PC-9 (cell line): ENCODE measurements around the gene SRSF12. TPM values are rescaled to one million over a fixed set of nuclear protein-coding genes. Genes with fewer than 3 reads are reported as not detected.

ENCODE experiments used
- BruUV-seq: library from RNA; stranded (reverse); fragments of 400-500 nt; replicated peaks from 2 replicates; lab custom pipeline; 2021; lab: Mats Ljungman, UMichigan
- CTCF ChIA-PET: fragments of 300-600 bp; sonication (Branson Sonifier 250); formaldehyde crosslinking; loops from one replicate; lab custom pipeline; 2022; ENCODE audit warnings: antibody characterized with exemption; lab: Charles Lee
- POLR2A ChIA-PET: fragments of 300-600 bp; sonication (Branson Sonifier 250); formaldehyde crosslinking; loops from one replicate; lab custom pipeline; 2022; ENCODE audit warnings: antibody characterized with exemption; ENCODE audit not compliant: unreplicated experiment; lab: Charles Lee
- DNase-seq, 2 experiments: peaks; one replicate each; pipeline versions ENCODE4 v3.0.0 to v3.0.0-alpha.2; 2015 to 2022; ENCODE audit warnings: mixed read lengths in 1 of 2
- H2AFZ ChIP-seq: fragments of 200-600 bp; sonication (generic); 2 replicates; pipeline ENCODE4 v1.8.1; 2017; ENCODE audit warnings: antibody characterized with exemption
- H3F3A ChIP-seq: fragments of 200-600 bp; sonication (generic); 2 replicates; pipeline ENCODE4 v1.8.1; 2017; ENCODE audit warnings: antibody characterized with exemption, mild to moderate bottlenecking, low read depth; ENCODE audit not compliant: insufficient read depth
- H3K27ac ChIP-seq: fragments of 200-600 bp; sonication (generic); 2 replicates; pipeline ENCODE4 v1.6.1; 2016; ENCODE audit warnings: mixed run types
- H3K27me3 ChIP-seq: fragments of 200-600 bp; sonication (generic); 2 replicates; pipeline ENCODE4 v1.6.1; 2016; ENCODE audit warnings: low read depth, mixed run types; ENCODE audit not compliant: insufficient read depth
- H3K36me3 ChIP-seq: fragments of 200-600 bp; sonication (generic); 2 replicates; pipeline ENCODE4 v1.6.1; 2016; ENCODE audit warnings: low read depth, mixed run types
- H3K4me1 ChIP-seq: fragments of 200-600 bp; sonication (generic); replicated peaks from 2 replicates; pipeline ENCODE4 v1.6.1; 2016; ENCODE audit warnings: mixed run types; ENCODE audit not compliant: insufficient read depth
- H3K4me2 ChIP-seq: fragments of 200-600 bp; sonication (generic); 2 replicates; pipeline ENCODE4 v1.6.1; 2017; ENCODE audit warnings: mixed run types
- H3K4me3 ChIP-seq: fragments of 200-600 bp; sonication (generic); 2 replicates; pipeline ENCODE4 v1.6.1; 2016; ENCODE audit warnings: mixed run types
- H3K79me2 ChIP-seq: fragments of 200-600 bp; sonication (generic); 2 replicates; pipeline ENCODE4 v1.6.1; 2017; ENCODE audit warnings: low read depth, mixed run types
- H3K9me2 ChIP-seq: fragments of 200-600 bp; sonication (generic); 2 replicates; pipeline ENCODE4 v1.8.1; 2017; ENCODE audit warnings: mild to moderate bottlenecking; ENCODE audit not compliant: insufficient read depth
- H3K9me3 ChIP-seq: fragments of 200-600 bp; sonication (generic); 2 replicates; pipeline ENCODE4 v1.8.1; 2016; ENCODE audit warnings: low read depth; ENCODE audit not compliant: insufficient read depth
- H4K20me1 ChIP-seq: fragments of 200-600 bp; sonication (generic); 2 replicates; pipeline ENCODE4 v1.8.1; 2017; ENCODE audit not compliant: insufficient read depth
- CTCF ChIP-seq: fragments of 200-600 bp; sonication (generic); conservative IDR thresholded peaks from 2 replicates; pipeline ENCODE4 v1.6.1; 2017; ENCODE audit warnings: mixed run types, antibody characterized with exemption, mild to moderate bottlenecking, moderate library complexity
- EZH2 ChIP-seq: fragments of 200-600 bp; sonication (generic); IDR thresholded peaks from 2 replicates; pipeline ENCODE4 v1.8.0; 2017; ENCODE audit warnings: antibody characterized with exemption, low read depth
- intact Hi-C: fragments of 100-400 bp; cut with micrococcal nuclease; formaldehyde crosslinking; loops from one replicate; pipeline ENCODE4 v1.10.0; 2022; ENCODE audit not compliant: unreplicated experiment
- total RNA-seq: library from RNA; stranded (reverse); gene quantifications from 2 replicates; pipeline ENCODE4 v1.2.3, GENCODE V29; 2021

SRSF12 gene
- total RNA-seq, 1 experiment from 2014 or later = not detected

- no peaks in the 10 kb centered on the region for H3K27me3 ChIP-seq
- peak overlapping the region; percentile 94 for H3K4me2 ChIP-seq
- TF ChIP-seq CTCF (no peak), EZH2 (no peak)
- H3K27ac ChIP-seq = peak overlapping the region; percentile 85; the same call in 1 of the 2 replicates
- no peaks in the 10 kb centered on the region for H3K9me3 ChIP-seq
- H3K4me3 ChIP-seq = peak overlapping the region; percentile 80
- no TSS peak for BruUV-seq
- peak overlapping the region; percentile 93 for H2AFZ ChIP-seq
- H3F3A ChIP-seq = peaks cover 14% of the 10 kb centered on the region
- intact Hi-C loops = no loop called here
- CTCF ChIA-PET = interaction anchor here (0.6 kb wide), 1 partner anchor 37 kb away, joined by 4 read pairs; no protein-coding TSS in a partner anchor
- peaks cover 38% of the 10 kb centered on the region for H3K79me2 ChIP-seq
- DNase-seq = no peak
- peaks cover 39% of the 10 kb centered on the region for H3K4me1 ChIP-seq
- no peaks in the 10 kb centered on the region for H3K9me2 ChIP-seq
- POLR2A ChIA-PET = interaction anchor here (0.7 kb wide), 2 partner anchors 60 to 167 kb away, joined by 3 read pairs; no protein-coding TSS in a partner anchor
- H3K36me3 ChIP-seq = peaks cover 9% of the 10 kb centered on the region; the same call in 1 of the 2 replicates
- H4K20me1 ChIP-seq = no peaks in the 10 kb centered on the region
Measured at GRCh38 chr6:89145091-89145955, 27.5 kb upstream of the SRSF12 start.

- H3K79me2 ChIP-seq = peaks cover 29% of the 10 kb centered on the region
- TF ChIP-seq CTCF (no peak), EZH2 (no peak)
- peaks cover 48% of the 10 kb centered on the region for H3K4me1 ChIP-seq
- no peaks in the 10 kb centered on the region for H3K9me3 ChIP-seq
- ChIA-PET POLR2A (interaction anchor here (0.7 kb wide), 1 partner anchor 60 kb away, joined by 3 read pairs; no protein-coding TSS in a partner anchor), CTCF (no interaction called here)
- BruUV-seq = no TSS peak
- no peaks in the 10 kb centered on the region for H3K27me3 ChIP-seq
- H2AFZ ChIP-seq = no peak overlapping the region
- H3K4me2 ChIP-seq = peak overlapping the region; percentile 94; the same call in 1 of the 2 replicates
- H4K20me1 ChIP-seq = no peaks in the 10 kb centered on the region
- intact Hi-C loops = no loop called here
- peaks cover 5% of the 10 kb centered on the region; the same call in 1 of the 2 replicates for H3K36me3 ChIP-seq
- DNase-seq = no peak
- no peaks in the 10 kb centered on the region for H3K9me2 ChIP-seq
- no peak overlapping the region for H3K27ac ChIP-seq
- H3F3A ChIP-seq = peaks cover 23% of the 10 kb centered on the region
- H3K4me3 ChIP-seq = no peak overlapping the region; the same call in 1 of the 2 replicates
Measured at GRCh38 chr6:89144354-89144906, 26.6 kb upstream of the SRSF12 start.

- no peaks in the 10 kb centered on the region for H3K27me3 ChIP-seq
- H3K9me2 ChIP-seq = no peaks in the 10 kb centered on the region
- ChIA-PET CTCF (no interaction called here), POLR2A (no interaction called here)
- DNase-seq = no peak
- intact Hi-C loops = no loop called here
- peaks cover 14% of the 10 kb centered on the region for H3F3A ChIP-seq
- H3K79me2 ChIP-seq = no peaks in the 10 kb centered on the region
- peak overlapping the region; percentile 36; the same call in 1 of the 2 replicates for H3K27ac ChIP-seq
- no peaks in the 10 kb centered on the region for H3K36me3 ChIP-seq
- no peak overlapping the region for H3K4me3 ChIP-seq
- H4K20me1 ChIP-seq = no peaks in the 10 kb centered on the region
- H3K4me2 ChIP-seq = peak overlapping the region; percentile 53
- no TSS peak for BruUV-seq
- H3K9me3 ChIP-seq = no peaks in the 10 kb centered on the region
- TF ChIP-seq CTCF = no peak
- no peak for TF ChIP-seq EZH2
- H3K4me1 ChIP-seq = peaks cover 38% of the 10 kb centered on the region
- H2AFZ ChIP-seq = no peak overlapping the region
Measured at GRCh38 chr6:89140347-89141156, 22.7 kb upstream of the SRSF12 start.
